OCI-LY1 (cell line): ENCODE data around the gene ALDH1B1.

Experiments
- CTCF ChIP-seq: fragments of 200-600 bp; sonication (generic), shearing (Covaris generic); IDR thresholded peaks from 2 replicates; pipeline ENCODE4 v1.5.1; 2017; ENCODE audit warnings: mild to moderate bottlenecking, antibody characterized with exemption, low read length, moderate library complexity, mixed read lengths
- EZH2 ChIP-seq: fragments of 200-600 bp; sonication (generic), shearing (Covaris generic); IDR thresholded peaks from 2 replicates; pipeline ENCODE4 v1.8.0; 2017; ENCODE audit warnings: borderline replicate concordance, mixed run types, mild to moderate bottlenecking, antibody characterized with exemption, low read length, moderate library complexity, mixed read lengths

- TF ChIP-seq CTCF: no peak
- no peak for TF ChIP-seq EZH2
Observed at GRCh38 chr9:38394416-38394815, 1.9 kb downstream of the ALDH1B1 start.
